Measurements from ENCODE around the gene RICTOR.

GRCh38 chr5:39073767-39074016 lies 507 bp downstream of the RICTOR start:
- TF ChIP-seq, protein P1, sequence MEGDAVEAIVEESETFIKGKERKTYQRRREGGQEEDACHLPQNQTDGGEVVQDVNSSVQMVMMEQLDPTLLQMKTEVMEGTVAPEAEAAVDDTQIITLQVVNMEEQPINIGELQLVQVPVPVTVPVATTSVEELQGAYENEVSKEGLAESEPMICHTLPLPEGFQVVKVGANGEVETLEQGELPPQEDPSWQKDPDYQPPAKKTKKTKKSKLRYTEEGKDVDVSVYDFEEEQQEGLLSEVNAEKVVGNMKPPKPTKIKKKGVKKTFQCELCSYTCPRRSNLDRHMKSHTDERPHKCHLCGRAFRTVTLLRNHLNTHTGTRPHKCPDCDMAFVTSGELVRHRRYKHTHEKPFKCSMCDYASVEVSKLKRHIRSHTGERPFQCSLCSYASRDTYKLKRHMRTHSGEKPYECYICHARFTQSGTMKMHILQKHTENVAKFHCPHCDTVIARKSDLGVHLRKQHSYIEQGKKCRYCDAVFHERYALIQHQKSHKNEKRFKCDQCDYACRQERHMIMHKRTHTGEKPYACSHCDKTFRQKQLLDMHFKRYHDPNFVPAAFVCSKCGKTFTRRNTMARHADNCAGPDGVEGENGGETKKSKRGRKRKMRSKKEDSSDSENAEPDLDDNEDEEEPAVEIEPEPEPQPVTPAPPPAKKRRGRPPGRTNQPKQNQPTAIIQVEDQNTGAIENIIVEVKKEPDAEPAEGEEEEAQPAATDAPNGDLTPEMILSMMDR (IDR thresholded peaks at IDR 0.05): no peak
- TF ChIP-seq POLR2A (IDR thresholded peaks at IDR 0.05): no peak
